Small intestine (tissue), 7 donors: Measurements from ENCODE around the gene TPCN2. TPM values are rescaled to one million over a fixed set of nuclear protein-coding genes. Genes with fewer than 3 reads are reported as not detected.
A peak's percentile ranks its signal among the peaks of the same experiment; 100 is the strongest.

ENCODE experiments used
- DNase-seq, 2 donors: peaks; one replicate each; pipeline versions ENCODE4 v3.0.0 to v3.0.0-alpha.2; 2013
- FAIRE-seq: peaks from 2 replicates; lab custom pipeline; 2012; peaks lifted over from hg19 to GRCh38; lab: Jason Lieb, UNC
- H3K27ac ChIP-seq, 3 donors: one replicate each; pipeline ENCODE4 v1.5.1; 2013; ENCODE audit warnings: low read length in 2 of 3, mild to moderate bottlenecking in 2 of 3, control low read depth in 1 of 3, inconsistent platforms in 1 of 3, low read depth in 1 of 3, moderate library complexity in 1 of 3
- H3K27me3 ChIP-seq, 3 donors: one replicate each; pipeline ENCODE4 v1.6.1; 2013; ENCODE audit warnings: low read length in 3 of 3, inconsistent platforms in 1 of 3; ENCODE audit not compliant: control insufficient read depth in 3 of 3, insufficient read depth in 3 of 3
- H3K36me3 ChIP-seq, 3 donors: one replicate each; pipeline ENCODE4 v1.6.1; 2013; ENCODE audit warnings: low read length in 3 of 3, inconsistent platforms in 1 of 3, low read depth in 1 of 3, mild to moderate bottlenecking in 1 of 3, moderate library complexity in 1 of 3; ENCODE audit not compliant: control insufficient read depth in 3 of 3, insufficient read depth in 2 of 3
- H3K4me1 ChIP-seq, 3 donors: one replicate each; pipeline ENCODE4 v1.6.1; 2013; ENCODE audit warnings: low read length in 2 of 3, inconsistent platforms in 1 of 3, low read depth in 1 of 3, mild to moderate bottlenecking in 1 of 3, moderate library complexity in 1 of 3; ENCODE audit not compliant: control insufficient read depth in 3 of 3, insufficient read depth in 2 of 3
- H3K4me3 ChIP-seq, 3 donors: one replicate each; pipeline ENCODE4 v1.5.1; 2013; ENCODE audit warnings: low read length in 3 of 3, control low read depth in 1 of 3, inconsistent platforms in 1 of 3, low read depth in 1 of 3, mild to moderate bottlenecking in 1 of 3, moderate library complexity in 1 of 3
- H3K9me3 ChIP-seq, 2 donors: one replicate each; pipeline ENCODE4 v1.6.1; 2013; ENCODE audit warnings: low read depth in 1 of 2, low read length in 1 of 2; ENCODE audit not compliant: control insufficient read depth in 2 of 2, insufficient read depth in 1 of 2
- WGBS, 3 donors: extraction: QIAGEN DNeasy Blood & Tissue Kit; methylation state at CpG; one replicate each; pipeline ENCODE4 v1.1.7; 2013; 5-methylcytosine and 5-hydroxymethylcytosine counted together
- polyA plus RNA-seq, 4 donors: library from polyadenylated mRNA; stranded (reverse) in 3 of 4; unstranded in 1 of 4; fragments of 200-250 nt in 3 of 4; fragments of 120-200 nt in 1 of 4; gene quantifications; one replicate each; pipeline versions ENCODE4 v1.2.1 to v1.2.3, GENCODE V29; 2013
- donor health status: healthy with polysubstance abuse.
- donor health status: control.
- donor health status: control.
- donor health status: Bipolar disorder and iron deficiency.
- donor health status: healthy.

Gene TPCN2
- polyA plus RNA-seq, 4 donors: 11.1 to 32.8 (median 12.8) TPM

- no peak for DNase-seq
- no peaks in the 10 kb centered on the region for H3K36me3 ChIP-seq
- WGBS, 3 donors: 41 to 71% (median 63%) methylated on average over 6 of the region's 6 CpGs
- no peaks in the 10 kb centered on the region for H3K4me1 ChIP-seq
- peaks cover 0 to 15% of the 10 kb centered on the region in 2 donors for H3K9me3 ChIP-seq
- no peak overlapping the region for H3K27ac ChIP-seq
- H3K27me3 ChIP-seq: peaks cover 0 to 5% (median 0%) of the 10 kb centered on the region in 3 donors
- H3K4me3 ChIP-seq: no peak overlapping the region
- no peak for FAIRE-seq
Measured at GRCh38 chr11:69170704-69171103, 122.0 kb downstream of the TPCN2 start.

- Histone ChIP-seq H3K27ac (no peak overlapping the region), H3K27me3 (peaks cover 0 to 5% (median 0%) of the 10 kb centered on the region in 3 donors), H3K4me1 (no peaks in the 10 kb centered on the region), H3K4me3 (no peak overlapping the region), H3K36me3 (no peaks in the 10 kb centered on the region), H3K9me3 (peaks cover 0 to 17% of the 10 kb centered on the region in 2 donors)
- DNase-seq (no peak), FAIRE-seq (no peak)
- 76 to 81% (median 79%) methylated on average over 6 of the region's 6 CpGs for WGBS, 3 donors
Measured at GRCh38 chr11:69171476-69172240, 122.9 kb downstream of the TPCN2 start.

GRCh38 chr11:69172674-69173073 lies 123.9 kb downstream of the TPCN2 start:
- FAIRE-seq: no peak
- Histone ChIP-seq H3K27ac (no peak overlapping the region), H3K9me3 (peaks cover 0 to 17% of the 10 kb centered on the region in 2 donors), H3K4me1 (no peaks in the 10 kb centered on the region), H3K27me3 (peaks cover 0 to 4% (median 0%) of the 10 kb centered on the region in 3 donors), H3K4me3 (no peak overlapping the region), H3K36me3 (no peaks in the 10 kb centered on the region)
- 0% methylated on average over 1 of the region's 1 CpG for WGBS, 3 donors
- DNase-seq: peak in 1 of 2 donors; percentile 6

GRCh38 chr11:69173331-69173730 lies 124.6 kb downstream of the TPCN2 start:
- H3K36me3 ChIP-seq: no peaks in the 10 kb centered on the region
- peaks cover 0 to 4% (median 0%) of the 10 kb centered on the region in 3 donors for H3K27me3 ChIP-seq
- H3K4me3 ChIP-seq: no peak overlapping the region
- peaks cover 0 to 1% (median 0%) of the 10 kb centered on the region in 3 donors for H3K4me1 ChIP-seq
- WGBS, 3 donors: 91 to 98% (median 94%) methylated on average over 3 of the region's 3 CpGs
- DNase-seq (no peak), FAIRE-seq (no peak)
- H3K27ac ChIP-seq: no peak overlapping the region
- peaks cover 0 to 17% of the 10 kb centered on the region in 2 donors for H3K9me3 ChIP-seq

GRCh38 chr11:69173925-69174581 lies 125.3 kb downstream of the TPCN2 start:
- Histone ChIP-seq H3K4me3 (no peak overlapping the region), H3K9me3 (peaks cover 0 to 17% of the 10 kb centered on the region in 2 donors), H3K27me3 (peaks cover 0 to 4% (median 0%) of the 10 kb centered on the region in 3 donors), H3K27ac (no peak overlapping the region), H3K36me3 (no peaks in the 10 kb centered on the region), H3K4me1 (peaks cover 0 to 8% (median 0%) of the 10 kb centered on the region in 3 donors)
- FAIRE-seq: no peak
- no peak for DNase-seq
- WGBS, 3 donors: 89 to 95% (median 94%) methylated on average over 8 of the region's 8 CpGs

GRCh38 chr11:69174841-69175240 lies 126.1 kb downstream of the TPCN2 start:
- Histone ChIP-seq H3K36me3 (no peaks in the 10 kb centered on the region), H3K9me3 (peaks cover 0 to 10% of the 10 kb centered on the region in 2 donors), H3K27ac (no peak overlapping the region), H3K4me3 (no peak overlapping the region), H3K27me3 (peaks cover 0 to 4% (median 0%) of the 10 kb centered on the region in 3 donors), H3K4me1 (peaks cover 0 to 14% (median 0%) of the 10 kb centered on the region in 3 donors)
- WGBS, 3 donors: 75 to 97% (median 82%) methylated on average over 2 of the region's 2 CpGs
- no peak for DNase-seq
- FAIRE-seq: no peak

- Histone ChIP-seq H3K4me1 (peaks cover 0 to 22% (median 0%) of the 10 kb centered on the region in 3 donors), H3K9me3 (peaks cover 0 to 24% of the 10 kb centered on the region in 2 donors), H3K36me3 (no peaks in the 10 kb centered on the region), H3K4me3 (no peak overlapping the region), H3K27me3 (peaks cover 0 to 4% (median 3%) of the 10 kb centered on the region in 3 donors), H3K27ac (no peak overlapping the region)
- 23 to 67% (median 58%) methylated on average over 7 to 9 of the region's 9 CpGs for WGBS, 3 donors
- no peak for DNase-seq
- no peak for FAIRE-seq
Measured at GRCh38 chr11:69178819-69179482, 130.2 kb downstream of the TPCN2 start.

GRCh38 chr11:69180226-69180625 lies 131.5 kb downstream of the TPCN2 start:
- DNase-seq: no peak
- no peak for FAIRE-seq
- 84 to 93% (median 87%) methylated on average over 9 of the region's 9 CpGs for WGBS, 3 donors
- peaks cover 0 to 20% of the 10 kb centered on the region in 2 donors for H3K9me3 ChIP-seq
- H3K27ac ChIP-seq: no peak overlapping the region
- H3K36me3 ChIP-seq: no peaks in the 10 kb centered on the region
- H3K4me1 ChIP-seq: peaks cover 0 to 22% (median 0%) of the 10 kb centered on the region in 3 donors
- peaks cover 0 to 3% (median 2%) of the 10 kb centered on the region in 3 donors for H3K27me3 ChIP-seq
- H3K4me3 ChIP-seq: no peak overlapping the region
